HUES6 (cell line): ENCODE data around the gene CNOT4.
A peak's percentile ranks its signal among the peaks of the same experiment; 100 is the strongest.
"Not testable (repeated sequence)": the region's sequence is repeated elsewhere in the genome, so short reads cannot be mapped to it uniquely, and the experiment has no call there.

Experiments
- H3K27ac ChIP-seq: 2 replicates; pipeline ENCODE4 v1.7.0; 2013; ENCODE audit warnings: low read depth, mild to moderate bottlenecking, low read length, inconsistent platforms
- H3K27me3 ChIP-seq: 2 replicates; pipeline ENCODE4 v1.6.1; 2013; ENCODE audit warnings: low read length; ENCODE audit not compliant: control insufficient read depth, insufficient read depth
- H3K36me3 ChIP-seq: 2 replicates; pipeline ENCODE4 v1.6.1; 2013; ENCODE audit warnings: low read length; ENCODE audit not compliant: control insufficient read depth, insufficient read depth
- H3K4me1 ChIP-seq: 2 replicates; pipeline ENCODE4 v1.6.1; 2013; ENCODE audit warnings: low read length; ENCODE audit not compliant: control insufficient read depth, insufficient read depth
- H3K4me3 ChIP-seq: 2 replicates; pipeline ENCODE4 v1.5.1; 2013; ENCODE audit warnings: low read depth, low read length
- H3K9ac ChIP-seq: one replicate; pipeline ENCODE4 v1.6.1; 2013; ENCODE audit warnings: mild to moderate bottlenecking, low read length
- H3K9me3 ChIP-seq: 2 replicates; pipeline ENCODE4 v1.6.1; 2013; ENCODE audit warnings: low read depth, low read length; ENCODE audit not compliant: control insufficient read depth, insufficient read depth

Gene CNOT4

DNA sequence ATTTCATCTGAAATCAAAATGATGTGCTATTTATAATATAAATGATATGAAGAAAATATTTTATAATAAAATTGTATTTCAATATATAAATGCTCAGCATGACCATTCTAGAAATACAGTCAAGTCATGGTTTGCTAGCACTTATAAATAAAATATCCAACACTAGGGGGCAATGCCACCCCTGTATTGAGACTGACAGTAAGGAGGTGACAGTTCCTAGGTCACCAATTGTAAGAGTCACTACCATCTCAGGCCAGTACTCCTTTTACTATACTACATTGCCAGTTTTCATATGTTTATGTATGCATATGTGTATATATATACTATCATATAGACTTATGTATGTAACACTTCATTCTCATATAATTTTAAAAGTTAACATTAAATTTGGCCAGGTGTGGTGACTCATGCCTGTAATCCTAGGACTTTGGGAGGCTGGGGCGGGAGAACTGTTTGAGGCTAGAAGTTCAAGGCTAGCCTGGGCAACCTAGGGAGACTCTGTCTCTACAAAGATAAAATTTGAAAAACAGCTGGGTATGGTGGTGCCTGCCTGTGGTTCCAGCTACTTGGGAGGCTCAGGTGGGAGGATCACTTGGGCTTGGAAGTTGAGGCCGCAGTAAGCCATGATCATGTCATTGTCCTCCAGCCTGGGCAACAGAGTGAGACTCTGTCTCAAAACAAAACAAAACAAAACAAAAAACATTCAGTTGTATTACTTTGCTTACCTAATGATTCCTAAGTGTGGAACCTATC is 2.4 kb upstream of the CNOT4 start:
- Histone ChIP-seq H3K27me3 (no peaks in the 10 kb centered on the region), H3K9me3 (no peaks in the 10 kb centered on the region), H3K9ac (no peak overlapping the region), H3K4me1 (peaks cover 8% of the 10 kb centered on the region), H3K4me3 (no peak overlapping the region), H3K27ac (no peak overlapping the region), H3K36me3 (no peaks in the 10 kb centered on the region)

DNA sequence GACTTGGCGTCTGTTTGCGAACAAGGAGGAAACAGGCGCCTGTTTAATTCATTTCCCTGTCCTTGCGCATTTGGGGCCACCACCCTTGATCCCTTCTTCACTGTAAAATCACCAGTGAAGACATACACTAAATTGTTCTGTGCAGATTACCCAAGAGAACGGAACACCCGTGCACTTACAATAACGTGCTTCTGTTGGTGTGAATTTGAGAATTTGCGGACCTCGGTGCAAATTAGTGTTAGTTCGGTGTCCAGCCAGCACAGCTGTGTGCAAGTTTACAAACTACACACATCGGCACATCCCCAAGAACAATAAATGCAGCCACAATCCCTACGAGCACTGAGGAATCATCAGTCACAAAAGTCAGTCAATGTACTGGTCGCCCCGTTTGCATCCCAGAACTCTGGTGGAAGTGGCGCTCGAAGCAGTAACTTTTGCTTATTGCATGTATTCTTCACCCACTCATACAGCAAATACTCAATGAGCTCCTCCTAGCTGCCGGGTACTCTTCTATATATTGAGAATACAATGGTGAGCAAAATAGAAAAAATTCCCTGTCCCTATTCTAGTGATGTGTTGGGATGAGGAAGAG is 786 bp upstream of the CNOT4 start:
- H3K27ac ChIP-seq, result no peak overlapping the region
- H3K27me3 ChIP-seq, result no peaks in the 10 kb centered on the region
- peak overlapping the region; percentile 54 for H3K9ac ChIP-seq
- peak overlapping the region; percentile 87 for H3K4me3 ChIP-seq
- H3K36me3 ChIP-seq, result no peaks in the 10 kb centered on the region
- H3K4me1 ChIP-seq, result peaks cover 8% of the 10 kb centered on the region
- H3K9me3 ChIP-seq, result no peaks in the 10 kb centered on the region

DNA sequence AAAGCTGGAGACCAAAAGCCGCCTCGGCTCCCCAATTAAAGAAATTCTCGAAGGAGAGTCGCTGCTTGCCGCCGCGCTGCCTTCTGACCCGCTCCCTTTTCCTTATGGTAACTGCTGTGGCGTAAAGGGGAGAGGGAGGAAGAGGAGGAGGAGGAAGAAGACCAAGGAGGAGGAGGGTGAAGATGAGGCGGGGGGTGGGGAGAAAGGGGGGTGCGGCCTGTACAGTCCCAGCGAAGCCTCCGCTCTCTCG is 388 bp downstream of the CNOT4 start:
- Histone ChIP-seq H3K4me1 (peaks cover 8% of the 10 kb centered on the region), H3K9me3 (no peaks in the 10 kb centered on the region), H3K27ac (peak overlapping the region; percentile 93)

DNA sequence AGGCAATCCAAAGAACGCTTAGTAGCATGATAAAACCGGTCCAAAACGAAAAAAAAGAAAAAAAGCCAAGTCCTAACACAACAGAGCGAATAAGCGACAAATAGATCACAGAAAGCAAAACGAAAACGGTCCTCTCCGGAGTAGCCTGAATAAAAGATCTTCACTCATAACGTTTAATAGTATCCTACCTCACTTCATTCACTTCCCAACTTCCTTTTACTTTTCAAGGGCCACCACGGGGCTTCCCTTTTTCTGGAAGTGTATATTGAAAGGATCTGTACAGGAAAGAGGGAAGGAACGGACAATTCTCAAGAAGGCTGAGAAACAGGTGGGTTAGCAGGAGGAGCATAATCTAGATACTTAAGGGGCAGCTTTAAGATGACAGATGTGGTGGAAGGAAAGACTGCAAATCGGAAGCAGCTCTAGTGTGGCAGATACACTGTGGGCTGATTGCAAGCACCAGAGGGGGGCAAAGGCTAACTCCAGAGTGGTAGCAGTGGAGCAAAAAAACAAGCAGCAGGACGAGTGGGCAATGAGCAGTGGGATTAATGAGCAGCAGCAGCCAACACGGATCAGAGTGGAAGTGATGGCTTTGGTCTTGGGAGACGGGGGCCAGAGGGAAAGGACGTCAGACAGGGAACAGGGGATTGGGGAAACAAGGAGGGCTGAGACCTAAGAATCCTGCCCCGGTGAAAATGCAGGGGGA is 866 bp downstream of the CNOT4 start:
- Histone ChIP-seq H3K9ac (peak overlapping the region; percentile 96), H3K36me3 (no peaks in the 10 kb centered on the region), H3K4me1 (peaks cover 8% of the 10 kb centered on the region), H3K9me3 (no peaks in the 10 kb centered on the region), H3K27ac (0 out of 2 replicates have a peak overlapping the region, but pooled peaks have one; percentile 93), H3K4me3 (peak overlapping the region; percentile 87), H3K27me3 (no peaks in the 10 kb centered on the region)

More for the DNA sequence above, 388 bp downstream of the CNOT4 start:
- Histone ChIP-seq H3K9ac (peak overlapping the region; percentile 96), H3K36me3 (no peaks in the 10 kb centered on the region), H3K4me3 (peak overlapping the region; percentile 87), H3K27me3 (no peaks in the 10 kb centered on the region)

DNA sequence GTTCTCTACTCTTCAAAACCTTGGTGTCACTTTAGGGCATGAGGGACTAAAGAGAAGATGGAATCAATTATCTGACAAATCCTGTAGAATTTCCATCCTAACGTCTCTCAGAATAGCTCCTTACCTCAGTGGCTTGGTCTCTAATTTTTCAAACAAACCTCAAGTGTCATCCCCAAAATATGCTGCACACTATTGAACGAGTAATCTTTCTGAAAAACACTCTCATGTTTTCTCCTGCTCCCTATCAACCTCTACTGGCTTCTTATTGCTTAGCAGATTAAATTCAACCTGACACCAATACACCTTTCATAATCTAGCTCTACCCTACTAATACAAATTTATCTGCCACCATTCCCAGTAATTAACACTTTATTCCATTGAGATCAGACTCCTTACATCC is 8.5 kb downstream of the CNOT4 start:
- Histone ChIP-seq H3K9me3 (no peaks in the 10 kb centered on the region), H3K4me3 (no peak overlapping the region), H3K36me3 (no peaks in the 10 kb centered on the region), H3K27ac (no peak overlapping the region), H3K27me3 (no peaks in the 10 kb centered on the region), H3K9ac (no peak overlapping the region), H3K4me1 (peaks cover 9% of the 10 kb centered on the region)

DNA sequence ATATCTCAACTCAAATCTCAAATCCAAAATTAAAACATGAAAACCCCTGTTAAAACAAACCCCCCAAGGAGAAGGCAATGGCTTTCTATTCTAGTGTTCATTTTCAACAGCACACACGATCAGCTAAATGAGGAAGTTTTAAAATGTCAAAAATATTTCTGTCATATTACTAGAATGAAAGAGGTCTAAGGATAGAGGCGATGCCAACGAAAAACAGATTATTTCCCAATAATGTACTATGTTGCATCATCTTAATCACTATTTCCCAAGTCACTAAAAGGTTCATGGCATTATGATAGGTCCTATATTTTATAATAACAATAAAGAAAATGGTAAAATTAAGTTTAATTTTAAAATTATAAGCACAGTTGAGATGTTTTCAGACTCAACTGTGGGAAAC is 10.1 kb downstream of the CNOT4 start:
- Histone ChIP-seq H3K4me3 (no peak overlapping the region), H3K36me3 (no peaks in the 10 kb centered on the region), H3K27ac (no peak overlapping the region), H3K9me3 (no peaks in the 10 kb centered on the region), H3K4me1 (peaks cover 9% of the 10 kb centered on the region), H3K9ac (no peak overlapping the region), H3K27me3 (no peaks in the 10 kb centered on the region)

DNA sequence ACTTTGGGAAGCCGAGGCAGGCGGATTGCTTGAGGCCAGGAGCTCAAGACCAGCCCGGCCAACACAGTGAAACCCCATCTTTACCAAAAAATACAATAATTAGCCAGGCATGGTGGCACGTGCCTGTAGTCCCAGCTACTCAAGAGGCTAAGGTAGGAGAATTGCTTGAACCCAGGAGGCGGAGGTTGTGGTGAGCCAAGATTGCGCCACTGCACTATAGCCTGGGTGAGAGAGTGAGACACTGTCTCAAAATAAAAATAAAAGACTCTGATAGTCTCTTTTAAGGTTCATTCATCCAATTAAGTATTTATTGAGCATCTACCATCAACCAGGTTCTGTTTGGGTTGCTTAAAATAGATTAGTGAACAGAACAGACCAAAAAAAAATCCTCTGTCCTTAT is 12.7 kb downstream of the CNOT4 start:
- H3K4me3 ChIP-seq, H3K27ac ChIP-seq, H3K36me3 ChIP-seq, H3K27me3 ChIP-seq, H3K4me1 ChIP-seq, H3K9ac ChIP-seq, H3K9me3 ChIP-seq: not testable (repeated sequence)

DNA sequence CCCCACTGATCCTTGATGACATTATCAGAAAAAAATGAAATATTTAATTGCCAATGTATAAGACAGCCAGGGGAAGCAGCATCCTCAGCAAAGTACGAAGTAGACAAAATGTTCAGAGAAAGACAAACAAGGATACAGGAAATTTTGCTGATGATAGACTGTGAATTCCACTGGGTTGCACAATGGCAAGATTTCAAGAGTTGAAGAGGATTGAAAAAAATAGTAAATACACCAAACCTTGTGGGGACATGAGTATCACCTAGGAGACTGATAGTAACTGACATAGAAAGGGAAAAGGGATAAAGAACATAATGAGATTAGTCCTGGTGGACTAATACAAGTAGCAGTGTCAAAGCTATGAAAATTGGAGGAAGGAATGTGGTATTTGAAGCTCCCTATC is 16.5 kb downstream of the CNOT4 start:
- H3K9me3 ChIP-seq, result no peaks in the 10 kb centered on the region
- H3K27ac ChIP-seq, result no peak overlapping the region
- no peak overlapping the region for H3K4me3 ChIP-seq
- no peaks in the 10 kb centered on the region for H3K36me3 ChIP-seq
- no peaks in the 10 kb centered on the region for H3K27me3 ChIP-seq
- H3K9ac ChIP-seq, result no peak overlapping the region
- no peaks in the 10 kb centered on the region for H3K4me1 ChIP-seq

DNA sequence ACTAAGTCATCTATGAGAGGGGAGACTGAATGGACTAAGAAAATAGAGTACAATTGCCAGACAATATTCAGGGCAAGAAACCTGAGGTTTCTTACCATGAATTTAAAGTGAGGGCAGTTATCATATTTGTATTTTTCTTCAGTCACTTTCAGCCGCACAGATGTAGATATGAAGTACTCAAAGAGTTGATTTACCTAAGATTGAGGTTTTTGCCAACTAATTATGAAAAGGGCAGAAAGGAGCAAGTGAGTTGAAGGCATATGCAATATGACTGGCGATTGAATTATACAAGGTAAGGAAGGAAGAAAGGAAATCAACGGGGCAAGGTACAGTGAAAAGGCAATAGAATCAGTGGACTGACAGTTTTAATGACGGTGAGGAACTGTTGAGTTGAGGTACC is 17.8 kb downstream of the CNOT4 start:
- Histone ChIP-seq H3K9ac (no peak overlapping the region), H3K4me1 (no peaks in the 10 kb centered on the region), H3K27me3 (no peaks in the 10 kb centered on the region), H3K36me3 (no peaks in the 10 kb centered on the region), H3K4me3 (no peak overlapping the region), H3K9me3 (no peaks in the 10 kb centered on the region), H3K27ac (no peak overlapping the region)

DNA sequence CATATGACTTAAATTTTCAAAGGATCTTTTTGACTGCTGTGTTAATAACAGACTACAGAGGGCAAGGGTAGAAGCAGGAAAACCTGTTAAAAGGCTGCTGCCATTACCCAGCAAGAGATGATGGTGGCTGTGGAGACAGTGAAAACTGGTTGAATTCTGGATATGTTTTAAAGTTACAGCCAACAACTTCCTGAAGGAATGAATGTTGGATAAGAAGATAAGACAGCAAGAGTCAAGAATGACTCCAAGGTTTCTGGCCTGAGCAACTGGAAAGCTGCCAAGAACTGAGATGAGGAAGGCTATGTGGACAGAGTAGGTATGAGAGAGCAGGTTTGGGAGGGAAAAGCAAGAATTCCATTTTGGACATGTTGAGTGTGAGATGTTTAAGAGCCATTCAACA is 19.1 kb downstream of the CNOT4 start:
- no peak overlapping the region for H3K9ac ChIP-seq
- no peaks in the 10 kb centered on the region for H3K4me1 ChIP-seq
- no peaks in the 10 kb centered on the region for H3K36me3 ChIP-seq
- H3K27ac ChIP-seq, result no peak overlapping the region
- H3K9me3 ChIP-seq, result no peaks in the 10 kb centered on the region
- H3K27me3 ChIP-seq, result no peaks in the 10 kb centered on the region
- no peak overlapping the region for H3K4me3 ChIP-seq

DNA sequence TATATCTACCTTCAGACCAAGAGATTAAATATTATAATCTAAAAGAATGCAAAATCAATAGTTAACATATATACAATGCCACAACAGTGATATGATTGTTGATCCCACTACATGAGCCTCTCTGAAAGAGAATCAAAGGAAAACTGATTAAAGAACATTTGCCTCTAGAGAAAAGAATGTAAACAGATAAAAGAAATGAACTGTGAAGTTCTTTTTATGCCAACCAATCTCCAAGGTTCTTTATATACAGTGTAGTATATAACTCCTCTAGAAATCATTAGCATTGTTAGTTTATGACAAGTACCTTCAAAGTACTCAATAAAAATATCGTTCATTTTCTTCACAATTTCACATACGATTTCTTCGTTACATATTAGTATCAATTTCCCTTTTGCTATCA is 20.1 kb downstream of the CNOT4 start:
- H3K36me3 ChIP-seq, result no peaks in the 10 kb centered on the region
- H3K4me3 ChIP-seq, result no peak overlapping the region
- no peaks in the 10 kb centered on the region for H3K9me3 ChIP-seq
- no peaks in the 10 kb centered on the region for H3K27me3 ChIP-seq
- no peak overlapping the region for H3K9ac ChIP-seq
- H3K27ac ChIP-seq, result no peak overlapping the region
- no peaks in the 10 kb centered on the region for H3K4me1 ChIP-seq
